Suprapubic skin (tissue), 4 donors: Measurements from ENCODE around the gene SIGLECL1.

Experiments
- EP300 ChIP-seq: sonication (generic); formaldehyde crosslinking; IDR thresholded peaks from one replicate; pipeline ENCODE4 v1.6.1; 2017; ENCODE audit warnings: antibody characterized with exemption
- POLR2A ChIP-seq, 2 donors: fragments of 450-650 bp; IDR thresholded peaks; one replicate each; pipeline ENCODE4 v1.6.1; 2017; ENCODE audit warnings: antibody characterized with exemption in 2 of 2, mild to moderate bottlenecking in 2 of 2, moderate library complexity in 2 of 2
- POLR2AphosphoS5 ChIP-seq, 3 donors: sonication (generic); formaldehyde crosslinking; IDR thresholded peaks; one replicate each; pipeline ENCODE4 v1.6.1; 2017; ENCODE audit warnings: antibody characterized with exemption in 3 of 3
- TF ChIP-seq, protein P1 (sequence below), 2 donors: fragments of 200-600 bp in 1 of 2; fragments of 450-650 bp in 1 of 2; sonication (generic) in 1 of 2; IDR thresholded peaks; one replicate each; pipeline ENCODE4 v1.5.1; 2016 to 2019; ENCODE audit warnings: antibody characterized with exemption in 2 of 2, mild to moderate bottlenecking in 1 of 2, moderate library complexity in 1 of 2

DNA sequence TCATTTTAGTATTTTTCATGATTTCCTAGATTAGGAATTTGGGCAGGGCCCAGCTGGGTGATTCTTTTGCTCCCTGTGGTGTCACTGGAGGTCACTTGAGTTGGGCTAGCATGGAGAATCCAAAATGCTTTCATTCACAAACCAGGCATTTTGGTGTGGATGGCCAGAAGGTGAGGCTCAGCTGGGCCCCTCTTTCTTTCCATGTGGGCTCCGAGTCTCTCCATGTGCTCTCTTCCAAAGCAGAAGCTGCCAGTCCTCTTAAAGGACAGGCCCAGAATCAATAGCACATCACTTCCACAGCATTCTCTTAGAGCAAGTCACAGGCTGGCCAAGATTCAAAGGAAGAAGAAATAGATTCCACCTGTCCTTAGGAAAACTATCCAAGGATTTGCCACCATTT is 38.8 kb downstream of the SIGLECL1 start:
- TF ChIP-seq, protein P1, sequence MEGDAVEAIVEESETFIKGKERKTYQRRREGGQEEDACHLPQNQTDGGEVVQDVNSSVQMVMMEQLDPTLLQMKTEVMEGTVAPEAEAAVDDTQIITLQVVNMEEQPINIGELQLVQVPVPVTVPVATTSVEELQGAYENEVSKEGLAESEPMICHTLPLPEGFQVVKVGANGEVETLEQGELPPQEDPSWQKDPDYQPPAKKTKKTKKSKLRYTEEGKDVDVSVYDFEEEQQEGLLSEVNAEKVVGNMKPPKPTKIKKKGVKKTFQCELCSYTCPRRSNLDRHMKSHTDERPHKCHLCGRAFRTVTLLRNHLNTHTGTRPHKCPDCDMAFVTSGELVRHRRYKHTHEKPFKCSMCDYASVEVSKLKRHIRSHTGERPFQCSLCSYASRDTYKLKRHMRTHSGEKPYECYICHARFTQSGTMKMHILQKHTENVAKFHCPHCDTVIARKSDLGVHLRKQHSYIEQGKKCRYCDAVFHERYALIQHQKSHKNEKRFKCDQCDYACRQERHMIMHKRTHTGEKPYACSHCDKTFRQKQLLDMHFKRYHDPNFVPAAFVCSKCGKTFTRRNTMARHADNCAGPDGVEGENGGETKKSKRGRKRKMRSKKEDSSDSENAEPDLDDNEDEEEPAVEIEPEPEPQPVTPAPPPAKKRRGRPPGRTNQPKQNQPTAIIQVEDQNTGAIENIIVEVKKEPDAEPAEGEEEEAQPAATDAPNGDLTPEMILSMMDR (IDR thresholded peaks at IDR 0.05): no peak
- TF ChIP-seq POLR2A (IDR thresholded peaks at IDR 0.05): no peak
- TF ChIP-seq POLR2AphosphoS5 (IDR thresholded peaks at IDR 0.05): no peak
- TF ChIP-seq EP300: no peak
